ES-I3 (cell line): Measurements from ENCODE around the gene S100A4.

Source experiments
- H3K36me3 ChIP-seq: 2 replicates; pipeline ENCODE4 v1.6.1; 2013; ENCODE audit warnings: mild to moderate bottlenecking, low read length, control low read depth, moderate library complexity; ENCODE audit not compliant: insufficient read depth
- H3K4me1 ChIP-seq: 2 replicates; pipeline ENCODE4 v1.6.1; 2013; ENCODE audit warnings: mild to moderate bottlenecking, control low read depth, low read length; ENCODE audit not compliant: insufficient read depth
- H3K9ac ChIP-seq: 2 replicates; pipeline ENCODE4 v1.6.1; 2013; ENCODE audit warnings: low read depth, mild to moderate bottlenecking, low read length, moderate library complexity
- H3K9me3 ChIP-seq: 2 replicates; pipeline ENCODE4 v1.6.1; 2013; ENCODE audit warnings: mild to moderate bottlenecking, low read length, moderate library complexity; ENCODE audit not compliant: control insufficient read depth, insufficient read depth

The S100A4 gene

DNA sequence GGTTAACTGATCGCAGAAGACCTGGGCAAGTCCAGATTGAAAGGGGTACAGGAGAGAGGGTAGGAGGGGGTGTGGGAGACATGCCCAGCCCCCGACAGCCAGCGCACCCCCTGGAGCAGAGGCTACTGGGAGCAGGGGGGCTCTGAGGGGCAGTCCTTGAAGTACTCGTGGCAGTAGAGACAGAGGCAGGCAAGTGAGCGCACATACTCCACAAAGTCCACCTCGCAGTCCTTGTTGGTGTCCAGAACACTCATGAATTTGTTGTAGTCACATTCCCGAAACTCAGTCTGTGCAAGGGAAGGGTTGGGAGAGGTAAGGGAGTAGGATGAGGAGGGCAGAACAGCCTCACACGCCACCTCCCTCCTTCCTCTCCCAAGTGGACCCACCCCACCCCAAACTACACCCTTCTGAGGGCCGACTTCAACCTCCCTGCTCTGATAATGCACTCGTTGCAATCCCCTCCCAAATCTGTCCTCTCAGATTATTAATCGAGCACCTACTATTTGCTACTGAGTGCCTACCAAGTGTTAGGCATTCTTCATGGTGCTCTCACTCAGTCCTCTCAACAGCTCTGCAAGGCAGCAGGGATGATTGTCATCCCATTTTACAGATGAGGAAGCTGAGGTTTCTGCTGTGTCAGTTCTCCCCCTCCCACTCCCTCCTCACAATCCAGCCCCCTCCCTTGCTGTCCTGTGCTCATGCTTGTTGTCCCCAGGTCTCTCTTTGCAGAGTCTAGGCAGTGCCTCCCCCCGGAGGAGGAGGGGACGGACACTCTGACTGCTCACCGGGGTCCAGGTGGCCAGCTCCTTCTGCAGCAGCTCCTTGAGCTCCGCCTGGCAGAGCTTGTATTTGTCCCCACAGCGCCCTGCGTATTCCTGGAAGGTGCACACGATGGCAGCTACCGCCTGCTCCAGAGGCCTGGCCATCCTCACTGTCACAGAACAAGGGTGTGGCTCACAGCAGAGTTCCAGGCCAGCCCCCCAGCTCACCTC is 2.2 kb upstream of the S100A4 start:
- no peak overlapping the region for H3K9ac ChIP-seq
- H3K4me1 ChIP-seq: peaks cover 60% of the 10 kb centered on the region
- no peaks in the 10 kb centered on the region for H3K36me3 ChIP-seq
- no peaks in the 10 kb centered on the region for H3K9me3 ChIP-seq

DNA sequence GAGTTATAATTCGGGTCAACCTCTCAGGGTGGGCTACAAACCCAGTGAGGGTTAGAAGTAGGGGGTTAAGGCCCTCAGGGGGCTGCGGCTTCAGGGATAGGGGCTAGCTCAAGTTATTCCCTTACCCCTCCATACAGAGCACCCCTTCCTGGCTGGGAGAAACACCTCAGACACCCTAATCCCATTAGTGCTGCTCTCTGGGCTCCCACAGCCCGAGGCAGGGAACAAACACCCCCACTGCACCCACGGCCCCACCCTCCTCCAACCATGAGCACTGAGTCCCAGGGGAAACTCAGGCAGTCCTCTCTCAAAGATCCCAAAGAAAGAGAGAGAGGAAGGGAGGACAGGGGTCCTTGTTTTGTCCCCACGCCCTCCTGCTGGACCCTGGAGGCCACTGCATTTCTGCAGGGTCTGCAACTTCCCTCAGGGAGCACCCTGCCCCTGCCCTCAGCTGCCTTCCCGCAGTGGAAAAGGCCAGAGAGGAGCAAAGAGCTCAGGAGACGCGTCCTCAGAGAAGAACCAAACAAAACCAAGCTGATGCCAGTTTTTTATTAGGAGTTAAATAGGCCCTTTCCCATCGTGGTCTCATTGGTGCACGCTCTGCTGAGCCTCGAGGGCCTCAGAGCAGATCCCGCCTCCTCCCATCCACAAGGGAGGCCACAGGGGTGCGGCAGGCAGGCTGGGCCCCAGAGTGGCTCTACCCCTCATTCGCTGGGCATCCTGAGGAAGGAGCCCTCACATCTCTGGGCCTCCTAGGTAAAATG is 1.4 kb upstream of the S100A4 start:
- Histone ChIP-seq H3K9ac (no peak overlapping the region), H3K9me3 (no peaks in the 10 kb centered on the region), H3K36me3 (no peaks in the 10 kb centered on the region), H3K4me1 (peaks cover 69% of the 10 kb centered on the region)

DNA sequence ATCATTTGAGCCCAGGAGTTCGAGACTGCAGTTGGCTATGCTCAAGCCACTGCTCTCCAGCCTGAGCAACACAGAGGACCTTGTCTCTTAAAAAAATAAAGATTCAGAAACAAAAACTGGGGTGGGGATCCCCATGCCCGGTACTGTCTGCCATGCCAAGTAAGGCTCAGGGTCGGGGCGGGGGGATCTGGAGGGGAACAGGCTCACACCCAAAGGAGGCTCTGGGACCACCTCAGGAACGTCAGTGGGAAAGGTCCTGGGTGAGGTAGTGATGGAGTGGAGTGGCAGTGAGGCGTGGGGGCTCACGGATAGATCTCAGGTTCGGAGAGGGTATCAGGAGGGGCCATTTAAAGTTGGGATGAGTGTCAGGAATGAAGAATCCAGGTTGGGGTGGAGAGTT is 765 bp upstream of the S100A4 start:
- Histone ChIP-seq H3K9me3 (no peaks in the 10 kb centered on the region), H3K36me3 (no peaks in the 10 kb centered on the region), H3K4me1 (peaks cover 73% of the 10 kb centered on the region), H3K9ac (no peak overlapping the region)

DNA sequence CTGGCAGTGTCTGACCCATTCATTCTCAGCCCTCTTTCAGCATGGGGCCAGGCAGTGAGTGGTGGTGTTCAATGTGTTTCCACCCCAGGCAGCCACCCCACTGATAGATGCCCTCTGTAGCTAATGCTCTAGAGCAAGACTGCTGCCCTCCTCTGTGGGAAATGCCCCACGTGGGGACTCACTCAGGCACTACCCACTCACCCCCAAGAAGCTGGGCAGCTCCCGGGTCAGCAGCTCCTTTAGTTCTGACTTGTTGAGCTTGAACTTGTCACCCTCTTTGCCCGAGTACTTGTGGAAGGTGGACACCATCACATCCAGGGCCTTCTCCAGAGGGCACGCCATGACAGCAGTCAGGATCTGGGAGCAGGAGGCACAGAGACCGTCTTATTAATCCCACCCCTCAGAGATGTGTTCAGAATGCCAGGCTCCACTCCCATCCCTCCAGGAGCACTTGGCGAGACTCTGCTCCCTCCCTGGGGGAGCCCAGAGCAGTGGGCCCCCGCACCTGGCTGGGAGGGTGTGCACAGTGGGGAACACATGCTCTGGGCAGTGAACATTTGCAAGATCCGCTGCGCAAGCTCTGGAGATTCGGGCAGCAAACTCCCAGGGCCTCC is 1.0 kb downstream of the S100A4 start:
- H3K9me3 ChIP-seq: no peaks in the 10 kb centered on the region
- H3K4me1 ChIP-seq: peaks cover 57% of the 10 kb centered on the region
- H3K9ac ChIP-seq: peak overlapping the region; percentile 41; the same call in 1 of the 2 replicates
- no peaks in the 10 kb centered on the region for H3K36me3 ChIP-seq

DNA sequence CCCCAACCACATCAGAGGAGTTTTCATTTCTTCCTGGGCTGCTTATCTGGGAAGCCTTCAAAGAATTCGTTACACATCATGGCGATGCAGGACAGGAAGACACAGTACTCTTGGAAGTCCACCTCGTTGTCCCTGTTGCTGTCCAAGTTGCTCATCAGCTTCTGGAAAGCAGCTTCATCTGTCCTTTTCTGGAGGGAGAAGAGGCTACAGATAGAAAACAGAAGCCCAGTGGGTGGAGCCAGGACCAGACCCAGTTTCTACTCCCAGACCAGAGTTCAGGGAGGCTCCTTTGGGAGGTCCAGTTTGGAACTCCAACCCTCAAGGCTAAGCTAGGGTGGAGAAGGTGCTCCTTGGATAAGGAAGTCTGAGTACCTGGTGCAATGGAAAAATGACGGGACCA is 1.9 kb downstream of the S100A4 start:
- no peaks in the 10 kb centered on the region for H3K9me3 ChIP-seq
- H3K4me1 ChIP-seq: peaks cover 49% of the 10 kb centered on the region
- H3K36me3 ChIP-seq: no peaks in the 10 kb centered on the region
- no peak overlapping the region for H3K9ac ChIP-seq

DNA sequence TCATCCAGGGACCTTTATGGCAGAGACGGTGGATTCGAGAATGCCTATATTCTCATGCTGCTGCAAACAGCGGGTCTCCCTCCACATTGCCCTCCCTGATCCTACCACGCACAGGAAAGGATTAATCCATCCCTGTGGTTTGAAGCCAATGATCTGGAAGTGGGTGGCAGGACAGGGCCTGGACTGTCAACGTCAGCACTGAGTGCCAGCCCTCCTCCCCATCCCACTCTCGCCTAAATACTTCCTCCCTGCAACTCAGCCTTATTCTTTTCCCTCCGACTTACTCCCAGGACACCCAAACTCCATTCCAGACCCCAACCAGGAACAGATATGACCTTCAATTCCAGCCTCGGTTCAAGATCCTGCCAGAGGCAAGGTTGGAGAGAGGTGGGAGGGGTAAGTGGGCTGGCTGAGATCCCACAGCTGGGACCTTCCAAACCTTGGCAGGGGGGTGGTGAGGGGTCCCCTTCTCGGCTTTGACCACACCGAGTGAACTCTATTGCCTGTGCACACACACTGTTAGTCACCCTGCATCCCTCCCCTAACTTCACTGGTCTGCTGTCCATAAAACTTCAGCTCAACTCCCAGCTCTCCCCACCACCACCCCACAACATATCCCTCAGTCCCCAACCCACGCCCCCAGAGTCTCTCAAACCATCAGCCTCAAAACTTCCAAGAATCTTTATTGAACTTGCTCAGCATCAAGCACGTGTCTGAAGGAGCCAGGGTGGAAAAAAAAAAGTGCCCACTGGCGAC is 2.5 kb downstream of the S100A4 start:
- H3K9me3 ChIP-seq: no peaks in the 10 kb centered on the region
- no peaks in the 10 kb centered on the region for H3K36me3 ChIP-seq
- H3K9ac ChIP-seq: no peak overlapping the region
- peaks cover 44% of the 10 kb centered on the region for H3K4me1 ChIP-seq

DNA sequence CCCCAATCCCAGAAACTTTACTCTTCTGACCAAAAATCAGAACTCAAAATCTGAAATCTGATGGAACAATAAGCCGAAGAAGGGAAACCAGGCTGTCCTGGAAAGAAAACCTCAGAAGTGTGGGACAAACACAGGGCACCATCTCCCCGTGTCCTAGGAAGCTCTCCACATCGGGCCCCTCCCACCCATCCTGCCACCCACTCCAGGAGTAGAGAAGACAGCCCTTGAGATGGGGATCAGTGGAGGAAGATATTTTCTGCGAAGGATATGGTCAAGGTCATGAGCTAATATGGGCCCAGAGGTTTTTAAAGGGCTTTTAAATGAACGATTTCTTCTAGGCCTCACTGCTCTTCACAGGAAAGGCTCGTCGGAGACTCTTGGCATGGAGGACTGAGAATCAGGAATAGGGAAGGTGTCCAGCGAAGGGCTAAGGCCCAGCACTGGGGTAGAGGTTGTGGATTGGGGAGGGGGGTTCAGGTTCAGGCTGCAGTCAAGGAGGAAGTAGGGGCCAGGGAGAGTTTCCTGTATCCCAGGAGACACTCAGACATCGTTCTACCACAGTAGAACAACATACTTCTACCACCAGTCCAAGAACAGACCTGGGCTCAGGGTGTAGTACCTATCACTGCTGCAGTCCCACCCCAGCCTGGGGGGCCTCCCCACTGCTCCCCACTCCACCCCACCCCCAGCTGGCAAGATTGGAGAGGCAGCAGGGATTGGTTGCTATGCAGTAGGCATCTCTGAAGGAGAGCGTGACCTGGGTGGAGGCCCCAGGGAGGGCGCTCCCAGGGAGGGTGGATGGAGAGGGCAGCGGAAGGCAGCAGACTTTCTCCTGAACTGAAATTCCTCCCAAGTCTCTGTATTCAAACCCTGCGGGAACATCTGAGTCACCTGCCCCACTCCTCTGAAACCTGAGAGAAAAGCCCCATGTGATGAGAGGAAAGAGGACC is 3.7 kb downstream of the S100A4 start:
- Histone ChIP-seq H3K9ac (no peak overlapping the region), H3K4me1 (peaks cover 35% of the 10 kb centered on the region), H3K36me3 (no peaks in the 10 kb centered on the region), H3K9me3 (no peaks in the 10 kb centered on the region)

DNA sequence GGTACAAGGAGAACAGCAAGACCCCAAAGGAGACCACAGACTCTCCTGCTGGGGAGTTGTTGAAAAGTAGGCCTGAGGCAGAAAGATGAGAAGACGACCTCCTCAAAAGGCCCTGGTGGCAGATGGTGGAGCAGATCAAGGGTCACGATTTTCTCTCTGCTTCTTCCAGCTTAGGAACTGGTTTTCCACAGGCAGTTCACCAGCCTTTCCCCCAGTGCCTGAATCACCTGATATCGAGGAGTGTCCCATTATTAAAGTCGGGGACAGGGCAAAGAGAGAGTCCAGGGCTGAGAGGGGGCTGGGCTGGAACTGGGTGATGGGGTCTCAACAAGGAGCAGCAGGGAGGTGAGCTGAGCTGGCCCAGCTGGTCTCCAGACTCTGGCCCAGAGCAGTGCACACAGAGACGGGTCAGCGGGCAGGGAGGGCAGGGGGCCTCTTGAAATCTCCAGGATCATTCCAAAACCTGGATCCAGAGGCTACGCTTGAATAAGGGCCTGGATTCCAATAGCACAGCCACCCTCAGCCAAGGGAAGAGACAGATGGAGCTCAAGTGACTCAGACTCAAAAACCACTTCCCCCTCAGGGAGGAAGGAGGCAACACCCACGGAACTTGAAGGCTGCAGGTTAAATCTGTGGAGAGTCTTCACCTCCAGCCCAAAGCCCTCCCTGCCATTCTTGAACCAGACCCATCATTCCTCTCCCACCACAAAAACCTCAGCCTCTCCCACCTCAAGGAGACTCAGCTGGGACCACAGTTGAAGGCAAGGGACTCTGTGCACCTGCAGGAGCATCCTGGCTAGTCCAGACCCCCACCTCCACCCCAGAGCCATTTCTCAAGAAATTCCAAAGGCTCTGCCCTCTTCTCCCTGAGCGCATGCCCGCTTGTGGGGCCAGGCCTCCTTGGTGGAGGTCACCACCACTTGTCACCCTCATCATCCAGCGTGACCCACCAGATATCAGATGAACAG is 4.9 kb downstream of the S100A4 start, which contains the start of gene S100A5:
S100A5 (minus strand) TSS at position 541 of the 968 bp plus-strand sequence. CDS start 743 bp downstream, outside the sequence.
- H3K36me3 ChIP-seq: no peaks in the 10 kb centered on the region
- H3K4me1 ChIP-seq: peaks cover 28% of the 10 kb centered on the region
- H3K9ac ChIP-seq: no peak within 1 kb of the TSS

DNA sequence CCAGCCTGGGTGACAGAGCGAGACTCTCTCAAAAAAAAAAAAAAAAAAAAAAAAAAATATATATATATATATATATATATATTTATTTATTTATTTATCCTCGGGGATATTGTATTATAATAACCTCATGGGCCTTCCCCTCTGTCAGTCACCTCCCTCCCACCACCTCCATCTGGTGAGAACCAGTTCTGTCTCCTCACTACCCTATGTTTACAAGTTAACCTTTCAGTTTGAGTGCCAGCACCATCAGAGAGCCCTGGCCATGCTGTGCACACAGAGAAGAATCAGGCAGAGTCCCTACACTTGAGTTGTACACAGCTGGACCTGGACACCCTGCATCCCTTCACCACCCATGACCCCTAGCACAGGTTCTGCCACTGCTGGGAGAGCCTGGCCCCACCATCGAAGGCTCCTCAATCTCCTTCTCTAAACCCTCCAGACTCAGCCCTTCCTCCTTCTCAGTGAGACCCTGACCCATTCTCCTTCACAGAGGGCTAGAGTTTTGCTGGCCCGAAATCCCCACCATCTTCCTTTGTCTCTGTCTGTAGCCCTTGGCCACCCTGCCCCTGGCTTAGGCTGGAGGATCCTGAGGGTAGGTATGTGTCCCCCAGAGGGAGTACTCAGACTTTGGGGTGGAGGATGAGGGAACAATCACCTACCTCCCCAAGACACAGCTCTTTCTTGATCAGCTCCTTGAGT is 6.1 kb downstream of the S100A4 start:
- Histone ChIP-seq H3K4me1 (peaks cover 28% of the 10 kb centered on the region), H3K9ac (no peak overlapping the region), H3K9me3 (no peaks in the 10 kb centered on the region), H3K36me3 (no peaks in the 10 kb centered on the region)

More for the DNA sequence above, 4.9 kb downstream of the S100A4 start, which contains the start of gene S100A5:
- no peaks in the 10 kb centered on the region for H3K9me3 ChIP-seq

DNA sequence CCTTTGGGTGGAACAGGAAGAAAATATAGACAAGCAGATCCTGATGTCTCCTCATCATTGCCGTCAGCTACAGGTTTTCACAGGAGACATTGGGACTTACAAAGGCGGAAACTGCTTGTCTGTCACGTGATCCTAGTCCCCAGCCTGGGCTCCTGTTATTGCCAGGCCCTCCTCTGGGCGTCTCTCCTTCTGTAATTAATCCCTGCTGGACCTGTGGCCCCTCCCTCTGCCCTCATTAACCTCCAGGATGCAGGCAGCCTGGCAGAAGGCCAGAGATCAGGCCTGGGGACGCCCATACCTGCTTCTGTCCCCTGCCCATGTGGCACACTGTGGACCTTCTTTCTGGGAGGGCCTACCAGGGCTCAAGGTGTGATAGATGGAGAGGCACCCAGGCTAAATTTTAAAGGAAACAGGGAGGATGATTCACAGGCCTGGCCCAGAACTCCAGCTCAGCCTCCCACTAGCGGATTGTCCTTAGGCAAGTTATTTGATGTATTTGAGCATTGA is 7.2 kb downstream of the S100A4 start:
- H3K4me1 ChIP-seq: peaks cover 30% of the 10 kb centered on the region; the same call in 1 of the 2 replicates
- H3K36me3 ChIP-seq: no peaks in the 10 kb centered on the region
- H3K9me3 ChIP-seq: no peaks in the 10 kb centered on the region
- no peak overlapping the region for H3K9ac ChIP-seq

DNA sequence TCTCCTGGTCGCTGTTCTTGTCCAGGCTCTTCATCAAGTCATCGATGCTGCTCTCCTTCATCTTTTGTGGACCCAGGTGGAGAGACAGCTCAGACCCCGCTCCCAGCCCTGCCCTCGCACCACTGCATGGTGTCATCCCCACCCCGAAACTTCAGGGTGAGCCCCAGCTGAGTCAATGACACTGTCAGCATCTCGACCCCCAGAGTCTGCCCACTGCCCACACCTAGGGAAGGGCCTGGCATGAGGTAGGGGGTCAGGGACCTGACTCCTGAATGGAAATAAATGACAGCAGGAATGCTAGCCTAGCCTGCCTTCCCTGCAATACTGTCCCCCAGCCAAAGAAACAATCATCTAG is 8.3 kb downstream of the S100A4 start:
- H3K36me3 ChIP-seq: no peaks in the 10 kb centered on the region
- no peak overlapping the region for H3K9ac ChIP-seq
- H3K9me3 ChIP-seq: no peaks in the 10 kb centered on the region
- peaks cover 30% of the 10 kb centered on the region for H3K4me1 ChIP-seq
